ENCODE results near the gene BCAT1. TPM values are rescaled to one million over a fixed set of nuclear protein-coding genes. Genes with fewer than 3 reads are reported as not detected.
"Not testable (repeated sequence)": the region's sequence is repeated elsewhere in the genome, so short reads cannot be mapped to it uniquely, and the experiment has no call there.

Gene BCAT1
- total and polyA plus RNA-seq, 2 donors (not counting 3 experiments of a cell fraction or from before 2014, with no cell fraction given): 21.6 to 267 TPM

DNA sequence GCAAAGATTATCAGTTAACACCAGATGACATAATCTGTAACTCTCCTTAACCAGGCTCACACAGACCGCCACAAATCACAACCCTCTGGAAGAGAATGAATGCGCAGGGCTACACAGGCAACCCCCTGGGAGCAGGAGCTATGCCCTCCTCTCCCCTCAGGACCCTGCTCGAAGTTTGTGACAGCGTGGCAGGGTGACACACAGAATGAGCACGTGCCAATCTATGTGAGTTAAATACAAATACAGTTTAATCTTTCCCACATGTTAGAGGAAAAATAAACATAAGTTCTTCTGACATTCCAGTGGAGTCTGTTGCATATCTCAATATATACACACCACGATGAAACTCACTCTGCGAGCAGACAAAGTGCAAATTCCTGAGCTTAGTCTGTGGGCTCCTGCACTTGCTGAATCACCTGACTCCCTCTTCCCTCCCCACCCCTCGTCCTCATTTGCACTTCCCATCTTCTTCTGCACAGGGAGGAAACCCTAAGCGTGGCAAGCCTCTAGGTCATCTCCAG, 37.6 kb downstream of the BCAT1 start:
- ChIA-PET CTCF (interaction anchor here (0.8 to 1.4 kb wide), 5 partner anchors 10 to 59 kb away, joined by 3 to 6 read pairs (median 4); no protein-coding TSS in a partner anchor), POLR2A (interaction anchor here (0.5 kb wide), 1 partner anchor 17 kb away, joined by 3 read pairs; no protein-coding TSS in a partner anchor)
- Histone ChIP-seq H3K27ac (ENCODE audit: insufficient read depth, low read depth, low read length) (peak overlapping the region; percentile 76), H3K4me3 (replicated peaks in 1 of 3; ENCODE audit: insufficient read depth in 1 of 3, low read depth in 1 of 3, low read length in 3 of 3) (no peak overlapping the region), H3K4me2 (ENCODE audit: insufficient read depth, low read length) (peak overlapping the region; percentile 12), H3K9me1 (replicated peaks; ENCODE audit: control insufficient read depth, extremely low read depth, insufficient read depth, low read length) (no peaks in the 10 kb centered on the region), H3K4me1 (ENCODE audit: control insufficient read depth, extremely low read depth, insufficient read depth, low read length) (peaks cover 34% of the 10 kb centered on the region), H2AFZ (ENCODE audit: low read depth, low read length) (no peak overlapping the region), H3K9me3 (replicated peaks; ENCODE audit: control insufficient read depth, insufficient read depth, low read length) (no peaks in the 10 kb centered on the region), H3K79me2 (ENCODE audit: control insufficient read depth, insufficient read depth, low read length) (peaks cover 42% of the 10 kb centered on the region), H4K20me1 (replicated peaks; ENCODE audit: control insufficient read depth, extremely low read depth, insufficient read depth, low read length) (no peaks in the 10 kb centered on the region), H3K36me3 (ENCODE audit: control insufficient read depth in 2 of 2, extremely low read depth in 1 of 2, insufficient read depth in 2 of 2, low read length in 2 of 2) (no peaks in the 10 kb centered on the region), H3K9ac (replicated peaks; ENCODE audit: extremely low read depth, insufficient read depth, low read length) (peak overlapping the region; percentile 3), H3K27me3 (ENCODE audit: control insufficient read depth in 2 of 2, insufficient read depth in 2 of 2, low read length in 2 of 2) (no peaks in the 10 kb centered on the region)
- FAIRE-seq (no peak), DNase-seq (ENCODE audit: low read depth, low spot score) (peak; percentile 57)
- dilution Hi-C loops (cut with MboI; ENCODE audit: extremely low pct_ligation_motif_present, low sequenced_read_pairs) (no loop called here), intact Hi-C loops (cut with micrococcal nuclease) (no loop called here)
- TSS peak; percentile 15 for BruUV-seq (replicated peaks)
- TF ChIP-seq, protein P1, sequence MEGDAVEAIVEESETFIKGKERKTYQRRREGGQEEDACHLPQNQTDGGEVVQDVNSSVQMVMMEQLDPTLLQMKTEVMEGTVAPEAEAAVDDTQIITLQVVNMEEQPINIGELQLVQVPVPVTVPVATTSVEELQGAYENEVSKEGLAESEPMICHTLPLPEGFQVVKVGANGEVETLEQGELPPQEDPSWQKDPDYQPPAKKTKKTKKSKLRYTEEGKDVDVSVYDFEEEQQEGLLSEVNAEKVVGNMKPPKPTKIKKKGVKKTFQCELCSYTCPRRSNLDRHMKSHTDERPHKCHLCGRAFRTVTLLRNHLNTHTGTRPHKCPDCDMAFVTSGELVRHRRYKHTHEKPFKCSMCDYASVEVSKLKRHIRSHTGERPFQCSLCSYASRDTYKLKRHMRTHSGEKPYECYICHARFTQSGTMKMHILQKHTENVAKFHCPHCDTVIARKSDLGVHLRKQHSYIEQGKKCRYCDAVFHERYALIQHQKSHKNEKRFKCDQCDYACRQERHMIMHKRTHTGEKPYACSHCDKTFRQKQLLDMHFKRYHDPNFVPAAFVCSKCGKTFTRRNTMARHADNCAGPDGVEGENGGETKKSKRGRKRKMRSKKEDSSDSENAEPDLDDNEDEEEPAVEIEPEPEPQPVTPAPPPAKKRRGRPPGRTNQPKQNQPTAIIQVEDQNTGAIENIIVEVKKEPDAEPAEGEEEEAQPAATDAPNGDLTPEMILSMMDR (IDR thresholded peaks at IDR 0.05; ENCODE audit: extremely low read depth in 1 of 2, insufficient read depth in 1 of 2, low read depth in 1 of 2, low read length in 2 of 2): no peak
- peak; percentile 38 for TF ChIP-seq GATA2 (IDR thresholded peaks at IDR 0.05; ENCODE audit: insufficient read depth, insufficient read length, low read depth, low read length)

DNA sequence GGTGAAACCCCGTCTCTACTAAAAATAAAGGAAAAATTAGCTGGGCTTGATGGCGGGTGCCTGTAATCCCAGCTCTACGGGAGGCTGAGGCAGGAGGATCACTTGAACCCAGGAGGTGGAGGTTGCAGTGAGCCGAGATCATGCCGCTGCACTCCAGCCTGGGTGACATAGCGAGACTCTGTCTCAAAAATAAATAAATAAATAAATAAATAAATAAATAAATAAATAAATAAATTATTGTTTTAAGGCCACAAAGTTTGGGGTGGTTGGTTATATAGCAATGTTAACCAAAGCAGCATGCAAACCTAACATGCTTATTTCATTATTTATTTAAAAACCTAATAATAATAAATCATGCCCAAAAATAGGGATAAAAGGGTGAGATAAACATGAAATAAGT, 38.7 kb downstream of the BCAT1 start:
- H3K36me3 ChIP-seq (ENCODE audit: control insufficient read depth in 2 of 2, extremely low read depth in 1 of 2, insufficient read depth in 2 of 2, low read length in 2 of 2); H3K9me1 ChIP-seq (replicated peaks; ENCODE audit: control insufficient read depth, extremely low read depth, insufficient read depth, low read length); FAIRE-seq; intact Hi-C loops (cut with micrococcal nuclease); H3K4me3 ChIP-seq (replicated peaks in 1 of 3; ENCODE audit: insufficient read depth in 1 of 3, low read depth in 1 of 3, low read length in 3 of 3); DNase-seq (ENCODE audit: low read depth, low spot score); H3K27me3 ChIP-seq (ENCODE audit: control insufficient read depth in 2 of 2, insufficient read depth in 2 of 2, low read length in 2 of 2); H3K9me3 ChIP-seq (replicated peaks; ENCODE audit: control insufficient read depth, insufficient read depth, low read length); H3K9ac ChIP-seq (replicated peaks; ENCODE audit: extremely low read depth, insufficient read depth, low read length); H3K4me2 ChIP-seq (ENCODE audit: insufficient read depth, low read length); H2AFZ ChIP-seq (ENCODE audit: low read depth, low read length); POLR2A ChIA-PET; H4K20me1 ChIP-seq (replicated peaks; ENCODE audit: control insufficient read depth, extremely low read depth, insufficient read depth, low read length); dilution Hi-C loops (cut with MboI; ENCODE audit: extremely low pct_ligation_motif_present, low sequenced_read_pairs): not testable (repeated sequence)
- H3K4me1 ChIP-seq (ENCODE audit: control insufficient read depth, extremely low read depth, insufficient read depth, low read length): peaks cover 34% of the 10 kb centered on the region
- peak overlapping the region; percentile 76 for H3K27ac ChIP-seq (ENCODE audit: insufficient read depth, low read depth, low read length)
- H3K79me2 ChIP-seq (ENCODE audit: control insufficient read depth, insufficient read depth, low read length): peaks cover 37% of the 10 kb centered on the region
- TSS peak; percentile 81 for BruUV-seq (replicated peaks)
- CTCF ChIA-PET: interaction anchor here (1.3 to 2.0 kb wide), 2 partner anchors 9 kb away, joined by 5 to 7 read pairs; no protein-coding TSS in a partner anchor
